ENCODE measurements around the gene CHTF18.
"Not testable (repeated sequence)": the region's sequence is repeated elsewhere in the genome, so short reads cannot be mapped to it uniquely, and the experiment has no call there.

Gene CHTF18

GRCh38 chr16:788399-789126 lies at the start of gene CHTF18:
CHTF18 (plus strand) TSS chr16:788620; CDS start chr16:788685, 65 bp downstream.
- DNase-seq (ENCODE audit: low read depth in 3 of 3), result peak; percentile 83 to 94 (median 90)

- DNase-seq (ENCODE audit: low read depth in 3 of 3), result no peak
Observed at GRCh38 chr16:739560-740458, 48.6 kb upstream of the CHTF18 start.

GRCh38 chr16:740459-740763 lies 48.0 kb upstream of the CHTF18 start:
- DNase-seq (ENCODE audit: low read depth in 3 of 3), result no peak

GRCh38 chr16:740764-741505 lies 47.5 kb upstream of the CHTF18 start, which contains the start of gene CIAO3:
CIAO3 (minus strand) TSS chr16:740997; CDS start chr16:740985, 12 bp downstream.
- DNase-seq (ENCODE audit: low read depth in 3 of 3), result peak; percentile 85 to 93 (median 90)

- no peak for DNase-seq (ENCODE audit: low read depth in 3 of 3)
Observed at GRCh38 chr16:741986-742629, 46.3 kb upstream of the CHTF18 start.

- not testable (repeated sequence) for DNase-seq (ENCODE audit: low read depth in 3 of 3)
Observed at GRCh38 chr16:742894-743293, 45.5 kb upstream of the CHTF18 start.

- DNase-seq (ENCODE audit: low read depth in 3 of 3), result no peak
Observed at GRCh38 chr16:743794-744500, 44.5 kb upstream of the CHTF18 start.

- peak in 1 of 3 experiments; percentile 28 for DNase-seq (ENCODE audit: low read depth in 3 of 3)
Observed at GRCh38 chr16:745739-746138, 42.7 kb upstream of the CHTF18 start.

- no peak for DNase-seq (ENCODE audit: low read depth in 3 of 3)
Observed at GRCh38 chr16:746637-747036, 41.8 kb upstream of the CHTF18 start.

GRCh38 chr16:747978-748746 lies 40.3 kb upstream of the CHTF18 start:
- DNase-seq (ENCODE audit: low read depth in 3 of 3), result no peak

GRCh38 chr16:749010-749409 lies 39.4 kb upstream of the CHTF18 start:
- no peak for DNase-seq (ENCODE audit: low read depth in 3 of 3)

- no peak for DNase-seq (ENCODE audit: low read depth in 3 of 3)
Observed at GRCh38 chr16:750485-750884, 37.9 kb upstream of the CHTF18 start.

GRCh38 chr16:751152-752006 lies 37.0 kb upstream of the CHTF18 start:
- DNase-seq (ENCODE audit: low read depth in 3 of 3), result no peak

- no peak for DNase-seq (ENCODE audit: low read depth in 3 of 3)
Observed at GRCh38 chr16:752007-752312, 36.5 kb upstream of the CHTF18 start.

- not testable (repeated sequence) for DNase-seq (ENCODE audit: low read depth in 3 of 3)
Observed at GRCh38 chr16:754121-754607, 34.3 kb upstream of the CHTF18 start.

- no peak for DNase-seq (ENCODE audit: low read depth in 3 of 3)
Observed at GRCh38 chr16:754656-755055, 33.8 kb upstream of the CHTF18 start.

GRCh38 chr16:756428-756827 lies 32.0 kb upstream of the CHTF18 start:
- DNase-seq (ENCODE audit: low read depth in 3 of 3), result no peak

GRCh38 chr16:759110-759910 lies 29.1 kb upstream of the CHTF18 start:
- DNase-seq (ENCODE audit: low read depth in 3 of 3), result no peak

Measured in stimulated activated CD4-positive, alpha-beta T cell treated with anti-CD3 and anti-CD28 coated beads, TNF-alpha, amount 100 ng/mL, for 24 hours (primary cell).